Psoas muscle (tissue), 8 donors: ENCODE data around the gene PRPF38B. TPM values are rescaled to one million over a fixed set of nuclear protein-coding genes. Genes with fewer than 3 reads are reported as not detected.
"Not testable (repeated sequence)": the region's sequence is repeated elsewhere in the genome, so short reads cannot be mapped to it uniquely, and the experiment has no call there.

Experiments
- ATAC-seq, 4 donors: fragments of 200-7000 bp; cut with Tn5 transposase; one replicate each; pipeline ENCODE4 v1.9.1; 2020; ENCODE audit warnings: moderate library complexity in 3 of 4, mild to moderate bottlenecking in 2 of 4
- DNase-seq, 2 donors: peaks; one replicate each; pipeline ENCODE4 v3.0.0-alpha.2; 2020
- H3K27ac ChIP-seq: fragments of 200-600 bp; one replicate; pipeline ENCODE4 v1.8.0; 2022
- H3K27me3 ChIP-seq, 3 donors: fragments of 200-600 bp in 1 of 3; one replicate each; pipeline versions ENCODE4 v1.6.1 to v1.8.0; 2013 to 2022; ENCODE audit warnings: low read length in 2 of 3, mild to moderate bottlenecking in 2 of 3, moderate library complexity in 1 of 3; ENCODE audit not compliant: insufficient read depth in 3 of 3
- H3K36me3 ChIP-seq, 2 donors: fragments of 200-600 bp in 1 of 2; one replicate each; pipeline versions ENCODE4 v1.6.1 to v1.8.0; 2013 to 2022; ENCODE audit warnings: low read depth in 1 of 2, mild to moderate bottlenecking in 1 of 2, moderate library complexity in 1 of 2; ENCODE audit not compliant: insufficient read depth in 1 of 2
- H3K4me1 ChIP-seq: fragments of 200-600 bp; one replicate; pipeline ENCODE4 v1.8.0; 2022
- H3K4me3 ChIP-seq: fragments of 200-600 bp; one replicate; pipeline ENCODE4 v1.8.0; 2022; ENCODE audit warnings: mild to moderate bottlenecking
- H3K9me3 ChIP-seq: fragments of 200-600 bp; one replicate; pipeline ENCODE4 v1.8.0; 2022
- CTCF ChIP-seq: fragments of 200-600 bp; IDR thresholded peaks from one replicate; pipeline ENCODE4 v1.8.0; 2022; ENCODE audit warnings: antibody characterized with exemption
- WGBS, 3 donors: extraction: QIAGEN DNeasy Blood & Tissue Kit; methylation state at CpG; one replicate each; pipeline versions ENCODE4 v1.1.6 to v1.1.7; 2013; 5-methylcytosine and 5-hydroxymethylcytosine counted together
- intact Hi-C, 2 donors: fragments of 100-400 bp; cut with DNase I; formaldehyde crosslinking; loops; one replicate each; pipeline versions ENCODE4 v1.11.0 to v1.14.2; 2022
- polyA plus RNA-seq, 3 donors: library from polyadenylated mRNA; stranded (reverse); fragments of 200-250 nt; gene quantifications; one replicate each; pipeline ENCODE4 v1.2.3, GENCODE V29; 2013
- total RNA-seq, 4 donors: library from RNA; stranded (reverse); fragmentation: NEBNext Ultra II Directional in 2 of 4; extraction: Animal tissue kit (Norgen Biotek cat#: 25700) in 2 of 4; gene quantifications; one replicate each; pipeline versions ENCODE4 v1.2.1 to v1.2.4, GENCODE V29; 2021 to 2023
- donor health status: healthy with polysubstance abuse.
- donor health status: DM: no; HTN: no; CAD: no; lungs with moderate emphysema.
- donor health status: Bipolar disorder and iron deficiency.
- donor health status: healthy.
- donor health status: DM: yes; HTN: yes; CAD: no.
- donor health status: DM: no; HTN: no; CAD: no.
- donor health status: DM: no; HTN: no; CAD: no.
- donor health status: DM: yes; HTN: yes; CAD: no.

PRPF38B gene
- total and polyA plus RNA-seq, 7 donors: 13.3 to 28.9 (median 18.8) TPM

DNA sequence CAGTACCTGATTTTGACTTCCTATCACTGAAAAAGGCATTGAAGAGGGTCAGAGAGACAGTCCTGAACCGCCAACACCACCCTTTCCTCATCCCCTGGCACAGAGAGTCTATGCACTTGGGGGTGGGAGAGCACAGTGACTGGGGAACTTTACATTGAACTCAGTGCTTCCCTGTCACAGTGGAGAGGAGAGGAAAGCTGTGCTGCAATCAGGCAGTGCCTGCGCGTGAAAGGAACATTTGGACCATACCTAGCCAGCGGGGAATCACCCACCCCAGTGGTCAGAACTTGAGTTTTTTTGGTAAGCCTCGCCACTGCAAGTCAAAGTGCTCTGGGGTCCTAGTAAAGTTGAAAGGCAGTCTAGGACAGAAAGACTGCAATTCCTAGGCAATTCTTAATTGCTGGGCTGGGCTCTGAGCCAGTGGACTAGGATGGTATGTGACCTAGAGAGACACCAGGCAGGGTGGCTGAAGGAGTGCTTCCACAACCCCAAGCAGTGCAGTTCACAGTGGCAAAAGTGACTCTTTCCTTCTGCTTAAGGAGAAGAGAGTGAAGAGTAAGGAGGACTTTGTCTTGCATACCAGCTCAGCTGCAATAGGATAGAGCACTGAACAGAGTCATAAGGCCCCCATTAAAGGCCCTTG is 21.9 kb upstream of the PRPF38B start:
- H3K4me1 ChIP-seq: no peaks in the 10 kb centered on the region
- 88 to 90% (median 89%) methylated on average over 5 of the region's 5 CpGs for WGBS, 3 donors
- no peak overlapping the region for H3K4me3 ChIP-seq
- no peak overlapping the region for H3K27ac ChIP-seq
- no peaks in the 10 kb centered on the region for H3K9me3 ChIP-seq
- no peak for DNase-seq
- H3K36me3 ChIP-seq: no peaks in the 10 kb centered on the region
- no peaks in the 10 kb centered on the region for H3K27me3 ChIP-seq
- TF ChIP-seq CTCF: no peak
- ATAC-seq: no peak
- intact Hi-C loops: no loop called here

GRCh38 chr1:108671143-108671542 is 21.0 kb upstream of the PRPF38B start:
- Histone ChIP-seq H3K9me3 (no peaks in the 10 kb centered on the region), H3K27ac (no peak overlapping the region), H3K36me3 (no peaks in the 10 kb centered on the region), H3K4me3 (no peak overlapping the region), H3K27me3 (no peaks in the 10 kb centered on the region), H3K4me1 (no peaks in the 10 kb centered on the region)
- DNase-seq (no peak), ATAC-seq (no peak)
- intact Hi-C loops: no loop called here
- TF ChIP-seq CTCF: no peak
- 93 to 96% (median 94%) methylated on average over 2 of the region's 2 CpGs for WGBS, 3 donors

DNA sequence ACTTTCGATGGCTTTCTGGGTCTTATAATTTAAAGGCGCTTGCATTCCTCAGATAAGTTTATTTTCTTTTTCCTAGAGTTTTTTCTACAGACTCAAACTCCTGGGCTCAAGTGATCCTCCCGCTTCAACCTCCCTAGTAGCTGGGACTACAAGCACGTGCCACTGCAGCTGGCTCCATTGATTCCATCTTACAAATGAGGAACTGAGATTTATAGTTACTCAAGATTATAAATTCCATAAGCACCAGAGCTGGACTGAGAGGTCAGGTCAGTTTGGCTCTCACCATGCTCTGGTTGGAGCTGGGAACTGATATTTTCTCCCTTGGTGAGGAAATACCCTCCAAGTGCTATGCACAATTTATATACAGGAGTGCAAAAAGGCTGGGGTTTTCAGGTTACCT is 13.4 kb upstream of the PRPF38B start:
- no peak overlapping the region for H3K4me3 ChIP-seq
- TF ChIP-seq CTCF: no peak
- intact Hi-C loops: no loop called here
- H3K27ac ChIP-seq: no peak overlapping the region
- no peaks in the 10 kb centered on the region for H3K4me1 ChIP-seq
- no peaks in the 10 kb centered on the region for H3K27me3 ChIP-seq
- no peak for DNase-seq
- no peaks in the 10 kb centered on the region for H3K9me3 ChIP-seq
- H3K36me3 ChIP-seq: no peaks in the 10 kb centered on the region
- 76 to 82% (median 77%) methylated on average over 4 of the region's 4 CpGs for WGBS, 3 donors
- no peak for ATAC-seq

GRCh38 chr1:108679586-108680213 is 12.4 kb upstream of the PRPF38B start:
- intact Hi-C loops: no loop called here
- H3K9me3 ChIP-seq: no peaks in the 10 kb centered on the region
- ATAC-seq (no peak), DNase-seq (no peak)
- no peak overlapping the region for H3K27ac ChIP-seq
- TF ChIP-seq CTCF: no peak
- H3K36me3 ChIP-seq: no peaks in the 10 kb centered on the region
- H3K4me3 ChIP-seq: peak overlapping the region; percentile 36
- WGBS, 3 donors: 69 to 73% (median 71%) methylated on average over 10 of the region's 10 CpGs
- H3K27me3 ChIP-seq: no peaks in the 10 kb centered on the region
- H3K4me1 ChIP-seq: no peaks in the 10 kb centered on the region

DNA sequence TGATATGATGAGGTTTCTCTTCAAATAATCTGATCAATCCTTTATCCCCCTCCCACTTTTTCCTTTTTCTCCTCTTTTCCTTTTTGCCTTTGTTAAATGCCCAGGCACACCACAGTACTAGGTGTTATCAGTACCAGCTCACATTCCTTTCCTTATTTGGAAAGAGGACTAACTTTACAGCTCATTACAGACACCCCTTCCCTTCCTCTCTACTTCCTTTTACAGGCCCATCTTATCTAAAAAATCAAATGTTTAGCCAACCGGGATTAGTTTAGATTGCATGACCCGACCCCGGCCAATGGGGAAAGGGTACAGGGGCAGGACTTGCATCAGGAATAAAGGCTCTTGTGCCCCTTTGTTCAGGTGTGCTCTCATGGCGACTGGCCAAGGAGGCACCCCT is 10.4 kb upstream of the PRPF38B start:
- WGBS, 3 donors: 73 to 87% (median 80%) methylated on average over 4 of the region's 4 CpGs
- DNase-seq, ATAC-seq, H3K4me3 ChIP-seq, H3K36me3 ChIP-seq, H3K27me3 ChIP-seq, H3K27ac ChIP-seq, intact Hi-C loops, H3K9me3 ChIP-seq, H3K4me1 ChIP-seq: not testable (repeated sequence)
